HEK293T (cell line): ENCODE results near the gene GLT6D1.

Source experiments
- CTCF ChIA-PET: fragments of 350-600 bp; formaldehyde crosslinking; extraction: SDS; loops from one replicate; lab custom pipeline; 2021; ENCODE audit warnings: antibody characterized with exemption, inconsistent platforms; lab: Yijun Ruan, JAX
- POLR2A ChIA-PET: fragments of 350-600 bp; formaldehyde crosslinking; extraction: SDS; loops from one replicate; lab custom pipeline; 2020; ENCODE audit warnings: antibody characterized with exemption, inconsistent platforms; lab: Yijun Ruan, JAX
- DNase-seq: peaks from one replicate; pipeline ENCODE4 v3.0.0; 2012; ENCODE audit warnings: mixed read lengths; ENCODE audit errors: extremely low spot score
- ARNT ChIP-seq: fragments of 450-650 bp; IDR thresholded peaks from 2 replicates; pipeline ENCODE4 v1.6.1; 2017; ENCODE audit warnings: mild to moderate bottlenecking
- BHLHE40 ChIP-seq: fragments of 450-650 bp; IDR thresholded peaks from 2 replicates; pipeline ENCODE4 v1.6.1; 2016; ENCODE audit warnings: mild to moderate bottlenecking, moderate library complexity, borderline replicate concordance
- CTBP1 ChIP-seq: fragments of 450-650 bp; IDR thresholded peaks from 2 replicates; pipeline ENCODE4 v1.6.1; 2016; ENCODE audit warnings: borderline replicate concordance
- ELF4 ChIP-seq: fragments of 450-650 bp; IDR thresholded peaks from 2 replicates; pipeline ENCODE4 v1.6.1; 2017; ENCODE audit warnings: antibody characterized with exemption
- FOXA1 ChIP-seq: fragments of 450-650 bp; IDR thresholded peaks from 2 replicates; pipeline ENCODE4 v1.6.1; 2016; ENCODE audit warnings: mild to moderate bottlenecking
- FOXK2 ChIP-seq: fragments of 450-650 bp; IDR thresholded peaks from 2 replicates; pipeline ENCODE4 v1.6.1; 2016; ENCODE audit warnings: mild to moderate bottlenecking
- FOXM1 ChIP-seq: fragments of 450-650 bp; IDR thresholded peaks from 2 replicates; pipeline ENCODE4 v1.6.1; 2017; ENCODE audit warnings: mild to moderate bottlenecking, borderline replicate concordance
- HDGF ChIP-seq: fragments of 450-650 bp; IDR thresholded peaks from 2 replicates; pipeline ENCODE4 v1.6.1; 2017; ENCODE audit warnings: antibody characterized with exemption, borderline replicate concordance
- L3MBTL2 ChIP-seq: fragments of 450-650 bp; conservative IDR thresholded peaks from 2 replicates; pipeline ENCODE4 v1.6.1; 2016; ENCODE audit warnings: mild to moderate bottlenecking
- LEF1 ChIP-seq: fragments of 450-650 bp; IDR thresholded peaks from 2 replicates; pipeline ENCODE4 v1.6.1; 2017; ENCODE audit warnings: mild to moderate bottlenecking, borderline replicate concordance
- NFRKB ChIP-seq: fragments of 450-650 bp; IDR thresholded peaks from 2 replicates; pipeline ENCODE4 v1.6.1; 2016; ENCODE audit warnings: mild to moderate bottlenecking, moderate library complexity
- PKNOX1 ChIP-seq: fragments of 450-650 bp; IDR thresholded peaks from 2 replicates; pipeline ENCODE4 v1.6.1; 2016
- SP1 ChIP-seq: fragments of 450-650 bp; IDR thresholded peaks from 2 replicates; pipeline ENCODE4 v1.6.1; 2017
- SUZ12 ChIP-seq: fragments of 450-650 bp; IDR thresholded peaks from 2 replicates; pipeline ENCODE4 v1.6.1; 2016; ENCODE audit warnings: mild to moderate bottlenecking
- TARDBP ChIP-seq: fragments of 450-650 bp; IDR thresholded peaks from 2 replicates; pipeline ENCODE4 v1.6.1; 2016
- ZNF384 ChIP-seq: fragments of 450-650 bp; IDR thresholded peaks from 2 replicates; pipeline ENCODE4 v1.6.1; 2016

Gene GLT6D1

DNA sequence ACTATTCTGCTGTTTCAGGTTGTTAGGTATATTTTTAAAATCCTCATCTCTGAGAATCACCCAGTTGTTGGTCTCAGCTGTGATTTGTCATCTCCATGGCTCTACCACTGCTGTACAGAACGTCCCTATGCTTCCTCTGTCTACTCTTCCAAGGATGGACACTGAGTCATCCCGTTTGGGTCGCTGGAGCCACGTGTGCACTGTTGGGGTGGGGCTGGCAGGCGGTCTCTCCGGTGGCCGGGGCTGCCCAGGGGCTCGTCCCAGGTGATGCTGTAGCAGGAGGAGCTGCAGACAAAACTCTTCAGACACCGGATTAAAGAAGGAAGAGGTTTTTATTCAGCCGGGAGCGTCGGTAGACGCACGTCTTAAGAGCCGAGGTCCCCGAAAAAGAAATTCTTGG lies 40.7 kb upstream of the GLT6D1 start:
- ChIA-PET CTCF (no interaction called here), POLR2A (no interaction called here)
- TF ChIP-seq HDGF (no peak), SUZ12 (no peak), BHLHE40 (no peak), ELF4 (no peak), L3MBTL2 (no peak), SP1 (no peak), FOXM1 (no peak), NFRKB (no peak), TARDBP (no peak), FOXA1 (no peak), PKNOX1 (no peak), ZNF384 (no peak), LEF1 (no peak), ARNT (no peak), FOXK2 (no peak), CTBP1 (no peak)
- DNase-seq, result no peak

DNA sequence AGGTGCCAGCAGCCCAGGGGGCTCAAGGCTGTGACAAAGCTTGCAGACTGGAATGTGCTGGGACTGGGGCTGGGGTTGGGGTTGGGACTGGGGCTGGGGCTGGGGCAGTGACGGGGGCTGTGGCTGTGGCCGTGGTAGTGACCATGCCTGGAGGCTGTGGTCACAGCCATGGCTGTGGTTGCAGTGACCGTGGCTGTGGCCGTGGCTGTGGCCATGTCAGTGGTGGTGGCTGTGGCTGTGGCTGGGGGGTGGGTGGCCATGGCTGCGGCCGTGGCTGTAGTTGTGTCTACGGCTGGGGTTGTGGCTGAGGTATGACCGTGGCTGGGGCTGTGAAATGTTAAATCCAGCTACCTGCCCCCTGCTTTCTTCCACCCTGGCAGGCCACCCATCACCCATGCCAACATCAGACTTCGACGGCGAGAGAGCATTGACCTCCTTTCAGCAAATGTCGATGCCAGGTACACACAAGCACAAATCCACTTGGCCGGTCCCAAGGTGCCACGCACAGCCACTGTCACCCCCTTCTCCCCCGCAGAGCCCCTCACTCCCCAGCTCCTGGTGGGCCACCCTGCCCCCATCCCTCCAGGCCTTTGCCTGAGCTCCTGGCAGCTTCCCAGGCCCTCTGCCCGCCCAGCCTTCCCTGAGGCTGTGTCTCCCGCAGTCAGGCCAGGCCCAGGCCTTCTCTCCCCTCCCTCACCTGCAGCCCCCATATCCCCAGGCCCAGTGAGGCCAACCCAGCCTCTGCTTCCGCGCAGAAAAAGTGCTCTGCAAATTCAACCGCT lies 39.1 kb upstream of the GLT6D1 start:
- POLR2A ChIA-PET, result no interaction called here
- TF ChIP-seq L3MBTL2, result no peak
- TF ChIP-seq SUZ12, result no peak
- no peak for TF ChIP-seq FOXK2
- no peak for TF ChIP-seq LEF1
- no peak for TF ChIP-seq CTBP1
- TF ChIP-seq ZNF384, result no peak
- no peak for TF ChIP-seq HDGF
- TF ChIP-seq TARDBP, result no peak
- no peak for TF ChIP-seq ARNT
- TF ChIP-seq PKNOX1, result no peak
- no peak for TF ChIP-seq BHLHE40
- TF ChIP-seq NFRKB, result no peak
- no peak for TF ChIP-seq SP1
- no peak for TF ChIP-seq ELF4
- no peak for DNase-seq
- CTCF ChIA-PET, result no interaction called here

DNA sequence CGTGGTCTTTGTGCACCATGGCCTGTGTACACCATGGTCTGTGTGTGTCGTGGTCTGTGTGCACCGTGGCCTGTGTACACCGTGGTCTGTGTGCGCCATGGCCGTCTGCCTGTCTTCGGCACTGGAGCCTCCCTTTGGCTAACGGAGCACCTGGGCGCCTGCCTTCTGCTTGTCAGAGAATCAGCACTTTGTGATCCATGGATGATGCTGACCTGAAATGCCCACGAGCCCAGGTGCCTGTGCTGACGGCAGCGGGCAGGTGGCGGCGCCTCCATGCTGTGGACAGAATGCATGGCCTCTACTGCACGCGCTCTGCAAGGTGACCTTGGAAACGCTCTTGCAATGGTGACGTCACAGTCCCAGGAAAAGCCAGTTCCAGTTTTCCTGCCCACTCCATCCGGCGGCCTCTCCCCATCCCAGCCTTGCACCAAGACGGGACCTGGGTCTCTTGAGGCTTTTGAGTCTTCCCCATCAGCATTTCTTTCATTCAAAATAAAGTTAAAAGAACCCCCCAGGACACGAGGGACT lies 38.4 kb upstream of the GLT6D1 start:
- no peak for TF ChIP-seq PKNOX1
- TF ChIP-seq FOXA1, result no peak
- ChIA-PET CTCF (no interaction called here), POLR2A (no interaction called here)
- no peak for DNase-seq

DNA sequence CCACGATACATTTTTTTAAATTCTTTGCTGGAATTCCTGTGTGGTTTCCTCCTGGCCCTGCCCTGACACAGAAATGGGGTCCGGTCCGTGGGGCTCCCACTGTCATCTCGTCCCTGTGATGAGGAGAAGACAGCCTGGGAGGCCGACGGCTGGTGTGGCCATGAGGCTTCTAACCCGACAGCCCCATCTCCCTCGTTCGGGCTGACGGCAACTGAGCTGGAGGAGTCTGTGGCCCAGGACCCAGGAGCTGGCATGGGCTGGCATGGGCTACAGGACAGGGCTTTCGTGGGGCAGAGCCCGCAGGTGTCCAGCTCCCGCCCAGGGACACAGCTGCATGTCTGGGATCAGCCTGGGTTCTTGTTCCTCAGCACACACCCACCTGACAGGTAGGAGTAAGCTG lies 37.6 kb upstream of the GLT6D1 start:
- POLR2A ChIA-PET, result no interaction called here
- CTCF ChIA-PET, result no interaction called here
- DNase-seq, result no peak
- no peak for TF ChIP-seq CTBP1
- TF ChIP-seq LEF1, result no peak
- TF ChIP-seq ELF4, result no peak
- TF ChIP-seq FOXM1, result no peak
- TF ChIP-seq NFRKB, result no peak
- no peak for TF ChIP-seq TARDBP
- no peak for TF ChIP-seq L3MBTL2
- TF ChIP-seq FOXA1, result no peak
- no peak for TF ChIP-seq ZNF384
- no peak for TF ChIP-seq PKNOX1
- TF ChIP-seq BHLHE40, result no peak
- no peak for TF ChIP-seq ARNT
- no peak for TF ChIP-seq FOXK2
- TF ChIP-seq SP1, result no peak
- no peak for TF ChIP-seq HDGF
- no peak for TF ChIP-seq SUZ12

DNA sequence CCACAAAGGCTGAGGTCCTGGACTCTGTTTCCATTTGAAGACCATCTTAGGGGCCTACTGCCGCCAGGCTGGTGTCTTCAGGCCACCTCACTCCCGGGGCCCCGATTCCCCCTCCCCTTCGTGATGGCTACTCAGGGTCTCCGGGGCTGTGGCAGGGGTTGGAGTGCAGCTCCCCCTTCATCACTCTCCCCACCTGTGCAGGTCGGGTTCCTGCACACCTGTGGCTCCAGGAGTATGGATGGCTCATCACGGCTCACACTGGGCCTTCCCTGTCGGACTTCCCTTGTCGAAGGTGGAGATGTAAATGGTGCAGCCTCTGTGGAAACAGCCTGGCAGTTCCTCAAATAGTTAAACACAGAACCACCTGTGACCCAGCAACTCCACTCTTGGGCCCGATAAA lies 35.6 kb upstream of the GLT6D1 start:
- ChIA-PET CTCF (no interaction called here), POLR2A (no interaction called here)
- TF ChIP-seq FOXK2, result no peak
- TF ChIP-seq ARNT, result no peak
- TF ChIP-seq CTBP1, result no peak
- TF ChIP-seq BHLHE40, result no peak
- no peak for TF ChIP-seq L3MBTL2
- no peak for TF ChIP-seq HDGF
- TF ChIP-seq LEF1, result no peak
- TF ChIP-seq FOXM1, result no peak
- no peak for TF ChIP-seq NFRKB
- no peak for TF ChIP-seq TARDBP
- no peak for TF ChIP-seq ELF4
- TF ChIP-seq SP1, result no peak
- TF ChIP-seq SUZ12, result no peak
- TF ChIP-seq ZNF384, result no peak
- TF ChIP-seq PKNOX1, result no peak
- TF ChIP-seq FOXA1, result no peak

More for the DNA sequence above, 35.6 kb upstream of the GLT6D1 start:
- no peak for DNase-seq
